Measurements from ENCODE around the gene SYCP2L. TPM values are rescaled to one million over a fixed set of nuclear protein-coding genes. Genes with fewer than 3 reads are reported as not detected.

Gene SYCP2L
- total and polyA plus RNA-seq, 9 of the 15 experiments (the other 6 are each of a cell fraction or from before 2014, with no cell fraction given), result 12.4 to 46.9 (median 22.0) TPM

DNA sequence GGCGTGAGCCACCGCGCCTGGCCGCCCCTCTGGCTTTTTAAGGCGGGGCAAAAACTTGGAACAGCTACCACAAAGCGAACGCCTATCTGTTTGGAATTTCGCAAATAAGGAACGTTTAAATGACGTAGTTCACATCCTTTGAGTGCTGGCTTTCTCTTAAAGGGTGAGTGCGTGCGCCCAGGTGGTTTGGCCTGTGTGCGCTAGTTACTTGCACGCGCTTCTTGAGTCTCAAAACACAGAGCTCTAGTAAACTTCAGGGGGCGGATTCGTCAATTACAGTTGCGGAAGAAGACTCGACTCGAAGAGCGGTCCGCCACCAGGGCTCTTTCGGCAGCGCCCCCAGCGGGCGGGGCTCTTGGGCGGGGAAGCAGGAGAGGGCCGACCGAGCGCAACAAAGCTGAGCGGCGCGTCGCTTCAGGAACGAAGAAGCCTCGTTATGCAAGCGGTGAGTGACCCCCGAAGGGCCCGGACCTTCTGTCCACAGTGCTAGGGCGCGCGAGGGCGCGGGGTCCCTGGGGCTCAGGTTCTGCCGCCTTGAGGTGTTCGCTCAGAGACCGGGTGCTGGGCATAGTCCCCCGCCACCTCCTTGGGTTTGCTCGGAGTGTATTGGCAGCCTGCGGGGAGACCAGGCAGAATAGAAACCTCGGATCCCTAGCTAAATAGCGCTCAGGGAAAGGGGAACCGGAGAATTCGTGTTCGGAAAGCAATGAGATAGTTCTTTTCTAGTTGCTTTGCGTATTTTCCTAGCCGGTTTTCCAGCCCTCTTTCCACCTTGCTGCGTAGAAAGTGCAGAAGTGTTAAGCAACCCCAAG, at the start of gene SYCP2L (continued):
- TF ChIP-seq RCOR1 (IDR thresholded peaks at IDR 0.05; ENCODE audit: borderline replicate concordance in 1 of 2, low read depth in 2 of 2, low read length in 2 of 2) (peak in 1 of 2 experiments; percentile 54; a peak in 2 of 4 replicates), ZFP1 (CRISPR knock-in tag; IDR thresholded peaks at IDR 0.05) (no peak), CCNT2 (IDR thresholded peaks at IDR 0.05; ENCODE audit: borderline replicate concordance, extremely low read depth, insufficient read length, low read depth, low read length) (peak; percentile 61), ZNF124 (CRISPR knock-in tag; IDR thresholded peaks at IDR 0.05) (no peak), SAFB2 (IDR thresholded peaks at IDR 0.05; ENCODE audit: borderline replicate concordance, low read depth, low read length, severe bottlenecking) (no peak), HLTF (IDR thresholded peaks at IDR 0.05) (0 out of 2 replicates have a peak, but pooled peaks have one; percentile 59), TFAM (CRISPR knock-in tag; conservative IDR thresholded peaks at IDR 0.05) (no peak), PCBP1 (IDR thresholded peaks at IDR 0.05; ENCODE audit: low read depth, low read length, poor library complexity, severe bottlenecking) (no peak), SRSF9 (IDR thresholded peaks at IDR 0.05; ENCODE audit: borderline replicate concordance, low read depth, low read length) (no peak), POLR2B (IDR thresholded peaks at IDR 0.05; ENCODE audit: low read depth, partially characterized antibody) (peak; percentile 95), TRIM28 (IDR thresholded peaks at IDR 0.05) (peak; percentile 67; the same call in 1 of the 2 replicates), RB1 (IDR thresholded peaks at IDR 0.05; ENCODE audit: low read depth) (peak; percentile 62; the same call in 1 of the 2 replicates), FOXA1 (IDR thresholded peaks at IDR 0.05; ENCODE audit: borderline replicate concordance) (no peak), HMG20A (CRISPR knock-in tag; conservative IDR thresholded peaks at IDR 0.05) (no peak)
- TF ChIP-seq, protein P1, sequence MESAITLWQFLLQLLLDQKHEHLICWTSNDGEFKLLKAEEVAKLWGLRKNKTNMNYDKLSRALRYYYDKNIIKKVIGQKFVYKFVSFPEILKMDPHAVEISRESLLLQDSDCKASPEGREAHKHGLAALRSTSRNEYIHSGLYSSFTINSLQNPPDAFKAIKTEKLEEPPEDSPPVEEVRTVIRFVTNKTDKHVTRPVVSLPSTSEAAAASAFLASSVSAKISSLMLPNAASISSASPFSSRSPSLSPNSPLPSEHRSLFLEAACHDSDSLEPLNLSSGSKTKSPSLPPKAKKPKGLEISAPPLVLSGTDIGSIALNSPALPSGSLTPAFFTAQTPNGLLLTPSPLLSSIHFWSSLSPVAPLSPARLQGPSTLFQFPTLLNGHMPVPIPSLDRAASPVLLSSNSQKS (CRISPR knock-in tag; IDR thresholded peaks at IDR 0.05), result no peak
- TF ChIP-seq, protein P2, sequence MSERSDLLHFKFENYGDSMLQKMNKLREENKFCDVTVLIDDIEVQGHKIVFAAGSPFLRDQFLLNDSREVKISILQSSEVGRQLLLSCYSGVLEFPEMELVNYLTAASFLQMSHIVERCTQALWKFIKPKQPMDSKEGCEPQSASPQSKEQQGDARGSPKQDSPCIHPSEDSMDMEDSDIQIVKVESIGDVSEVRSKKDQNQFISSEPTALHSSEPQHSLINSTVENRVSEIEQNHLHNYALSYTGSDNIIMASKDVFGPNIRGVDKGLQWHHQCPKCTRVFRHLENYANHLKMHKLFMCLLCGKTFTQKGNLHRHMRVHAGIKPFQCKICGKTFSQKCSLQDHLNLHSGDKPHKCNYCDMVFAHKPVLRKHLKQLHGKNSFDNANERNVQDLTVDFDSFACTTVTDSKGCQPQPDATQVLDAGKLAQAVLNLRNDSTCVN (CRISPR knock-in tag; IDR thresholded peaks at IDR 0.05), result 0 out of 2 replicates have a peak, but pooled peaks have one; percentile 43
- TF ChIP-seq, protein P3, sequence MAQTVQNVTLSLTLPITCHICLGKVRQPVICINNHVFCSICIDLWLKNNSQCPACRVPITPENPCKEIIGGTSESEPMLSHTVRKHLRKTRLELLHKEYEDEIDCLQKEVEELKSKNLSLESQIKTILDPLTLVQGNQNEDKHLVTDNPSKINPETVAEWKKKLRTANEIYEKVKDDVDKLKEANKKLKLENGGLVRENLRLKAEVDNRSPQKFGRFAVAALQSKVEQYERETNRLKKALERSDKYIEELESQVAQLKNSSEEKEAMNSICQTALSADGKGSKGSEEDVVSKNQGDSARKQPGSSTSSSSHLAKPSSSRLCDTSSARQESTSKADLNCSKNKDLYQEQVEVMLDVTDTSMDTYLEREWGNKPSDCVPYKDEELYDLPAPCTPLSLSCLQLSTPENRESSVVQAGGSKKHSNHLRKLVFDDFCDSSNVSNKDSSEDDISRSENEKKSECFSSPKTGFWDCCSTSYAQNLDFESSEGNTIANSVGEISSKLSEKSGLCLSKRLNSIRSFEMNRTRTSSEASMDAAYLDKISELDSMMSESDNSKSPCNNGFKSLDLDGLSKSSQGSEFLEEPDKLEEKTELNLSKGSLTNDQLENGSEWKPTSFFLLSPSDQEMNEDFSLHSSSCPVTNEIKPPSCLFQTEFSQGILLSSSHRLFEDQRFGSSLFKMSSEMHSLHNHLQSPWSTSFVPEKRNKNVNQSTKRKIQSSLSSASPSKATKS (CRISPR knock-in tag; IDR thresholded peaks at IDR 0.05), result no peak
